GM21786 (cell line): ENCODE data around the gene SCN10A.

Source experiments
- ATAC-seq: cut with Tn5 transposase; IDR thresholded peaks from one replicate; pipeline ENCODE4 v1.9.1; 2021; ENCODE audit not compliant: unreplicated experiment

The SCN10A gene

GRCh38 chr3:38655708-38656300, 160.2 kb downstream of the SCN10A start:
- ATAC-seq: no peak

GRCh38 chr3:38653685-38654537, 162.1 kb downstream of the SCN10A start:
- ATAC-seq: no peak

GRCh38 chr3:38652934-38653333, 163.1 kb downstream of the SCN10A start:
- no peak for ATAC-seq

GRCh38 chr3:38651153-38651789, 164.7 kb downstream of the SCN10A start:
- peak; percentile 71 for ATAC-seq

GRCh38 chr3:38650248-38650951, 165.6 kb downstream of the SCN10A start:
- ATAC-seq: no peak

- ATAC-seq: no peak
Measured at GRCh38 chr3:38649500-38650247, 166.3 kb downstream of the SCN10A start, which contains the start of gene SCN5A. Gene SCN5A (minus strand): TSS chr3:38649687. CDS start chr3:38633307, 16,380 bp downstream.

GRCh38 chr3:38648659-38649499, 167.1 kb downstream of the SCN10A start:
- no peak for ATAC-seq

- ATAC-seq: no peak
Measured at GRCh38 chr3:38648024-38648658, 167.9 kb downstream of the SCN10A start.

- no peak for ATAC-seq
Measured at GRCh38 chr3:38647217-38647970, 168.6 kb downstream of the SCN10A start.
